SK-N-MC (cell line): ENCODE results near the gene PCDH15.

Experiments used
- EZH2 ChIP-seq: fragments of 200-600 bp; sonication (generic); IDR thresholded peaks from one replicate; pipeline ENCODE4 v1.6.1; 2017; ENCODE audit warnings: antibody characterized with exemption
- FOXP2 ChIP-seq: optimal IDR thresholded peaks from 2 replicates; pipeline ENCODE3; 2011; ENCODE audit warnings: mild to moderate bottlenecking, moderate library complexity; ENCODE audit not compliant: insufficient read depth; ENCODE audit errors: extremely low read length, control extremely low read depth
- POLR2AphosphoS5 ChIP-seq: IDR thresholded peaks from 2 replicates; pipeline ENCODE4 v1.6.1; 2012; ENCODE audit warnings: mild to moderate bottlenecking, low read depth, low read length, borderline replicate concordance

DNA sequence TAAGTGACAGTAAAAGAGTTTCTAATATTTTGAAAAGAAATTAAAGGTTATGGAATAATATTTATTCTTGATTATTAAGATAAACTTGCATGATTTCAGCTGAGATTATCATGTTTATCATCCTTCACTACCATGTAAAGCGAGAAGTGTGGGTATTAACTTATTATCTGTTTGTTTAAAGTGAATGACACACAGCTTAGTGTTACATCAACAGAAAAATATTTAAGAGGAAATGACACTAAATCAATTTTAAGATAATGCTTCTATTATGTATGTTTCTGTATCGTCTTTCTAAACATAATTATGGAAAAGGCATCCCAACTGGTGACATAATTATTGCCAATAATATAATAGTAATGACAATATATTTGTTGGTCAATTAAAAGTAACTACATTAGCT is 213.1 kb downstream of the PCDH15 start:
- no peak for TF ChIP-seq EZH2
- TF ChIP-seq FOXP2: no peak
- no peak for TF ChIP-seq POLR2AphosphoS5
